H7 (cell line): ENCODE data around the gene TNIK. TPM values are rescaled to one million over a fixed set of nuclear protein-coding genes. Genes with fewer than 3 reads are reported as not detected.
"Not testable (repeated sequence)": the region's sequence is repeated elsewhere in the genome, so short reads cannot be mapped to it uniquely, and the experiment has no call there.

ENCODE experiments used
- DNase-seq: peaks from one replicate; pipeline ENCODE4 v3.0.0; 2012
- H3K27me3 ChIP-seq: 2 replicates; pipeline ENCODE4 v1.6.0; 2011; ENCODE audit warnings: mild to moderate bottlenecking, low read length; ENCODE audit not compliant: control insufficient read depth, insufficient read depth
- H3K36me3 ChIP-seq: replicated peaks from 2 replicates; pipeline ENCODE4 v1.5.1; 2011; ENCODE audit warnings: low read length; ENCODE audit not compliant: control insufficient read depth, insufficient read depth
- H3K4me3 ChIP-seq: 2 replicates; pipeline ENCODE4 v1.5.1; 2011; ENCODE audit warnings: low read depth, mild to moderate bottlenecking, control low read depth, low read length, moderate library complexity; ENCODE audit not compliant: insufficient read depth
- total RNA-seq: library from RNA; depleted of rRNA; stranded (reverse); fragments of >200 nt; shearing (Covaris generic); gene quantifications from 2 replicates; pipeline ENCODE4 v1.2.3, GENCODE V29; 2014

Gene TNIK
- total RNA-seq, 1 experiment from 2014 or later: 16.4 TPM

DNA sequence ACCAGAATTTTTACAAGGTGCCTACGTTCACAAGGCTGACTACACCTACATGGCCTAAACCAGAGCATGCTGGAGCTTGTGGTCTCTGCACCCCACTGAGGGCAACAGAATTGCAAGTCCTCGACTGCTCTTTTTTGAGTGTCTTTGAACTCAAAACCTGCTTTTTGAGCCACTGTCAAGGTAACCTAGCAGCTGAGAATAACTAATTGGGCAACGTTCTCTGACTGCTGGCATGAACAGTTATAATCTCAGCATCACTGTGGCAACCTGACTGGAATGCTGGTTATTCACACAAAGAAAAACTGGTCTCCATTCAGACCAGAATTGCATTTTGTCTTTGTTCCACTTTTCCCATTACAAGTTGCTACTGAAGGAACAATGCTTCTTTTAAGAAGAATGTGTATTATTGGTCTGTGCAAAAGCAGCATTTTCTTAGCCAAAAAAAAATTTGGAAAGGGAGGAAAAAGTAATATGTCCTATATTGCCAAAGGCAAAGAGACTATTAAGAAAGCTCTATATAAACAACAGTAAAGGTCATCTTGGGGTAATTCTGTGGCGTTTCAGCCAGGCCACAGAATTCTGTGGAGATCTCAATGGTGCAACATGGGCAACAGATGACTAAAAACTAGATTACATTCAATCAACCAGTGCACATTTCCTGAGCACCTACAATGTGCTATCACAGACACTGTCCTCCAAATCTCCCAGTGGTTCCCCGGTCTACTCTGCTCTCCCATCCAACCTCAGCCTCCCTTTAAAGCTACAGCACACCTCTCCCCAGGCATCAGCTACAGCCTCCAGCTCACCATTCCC lies 76.8 kb downstream of the TNIK start:
- H3K36me3 ChIP-seq: no peaks in the 10 kb centered on the region

DNA sequence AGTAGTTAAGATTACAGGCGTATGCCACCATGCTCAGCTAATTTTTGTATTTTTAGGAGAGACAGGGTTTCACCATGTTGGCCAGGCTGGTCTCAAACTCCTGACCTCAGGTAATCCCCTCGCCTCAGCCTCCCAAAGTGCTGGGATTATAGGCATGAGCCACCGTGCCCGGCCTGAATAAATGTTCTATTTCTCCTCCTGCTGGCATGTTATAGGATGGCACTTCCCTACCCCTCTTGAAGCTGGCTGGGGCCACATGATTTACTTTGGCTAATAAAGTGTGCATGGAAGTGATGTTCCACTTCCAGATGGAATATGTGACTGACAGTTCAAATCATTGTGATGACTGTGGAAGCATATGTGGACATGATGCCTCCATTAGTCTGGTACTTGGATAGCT lies 77.9 kb downstream of the TNIK start:
- H3K27me3 ChIP-seq, H3K4me3 ChIP-seq, DNase-seq, H3K36me3 ChIP-seq: not testable (repeated sequence)

More for the DNA sequence above, 76.8 kb downstream of the TNIK start:
- H3K27me3 ChIP-seq: no peaks in the 10 kb centered on the region
- DNase-seq: no peak
- H3K4me3 ChIP-seq: no peak overlapping the region

DNA sequence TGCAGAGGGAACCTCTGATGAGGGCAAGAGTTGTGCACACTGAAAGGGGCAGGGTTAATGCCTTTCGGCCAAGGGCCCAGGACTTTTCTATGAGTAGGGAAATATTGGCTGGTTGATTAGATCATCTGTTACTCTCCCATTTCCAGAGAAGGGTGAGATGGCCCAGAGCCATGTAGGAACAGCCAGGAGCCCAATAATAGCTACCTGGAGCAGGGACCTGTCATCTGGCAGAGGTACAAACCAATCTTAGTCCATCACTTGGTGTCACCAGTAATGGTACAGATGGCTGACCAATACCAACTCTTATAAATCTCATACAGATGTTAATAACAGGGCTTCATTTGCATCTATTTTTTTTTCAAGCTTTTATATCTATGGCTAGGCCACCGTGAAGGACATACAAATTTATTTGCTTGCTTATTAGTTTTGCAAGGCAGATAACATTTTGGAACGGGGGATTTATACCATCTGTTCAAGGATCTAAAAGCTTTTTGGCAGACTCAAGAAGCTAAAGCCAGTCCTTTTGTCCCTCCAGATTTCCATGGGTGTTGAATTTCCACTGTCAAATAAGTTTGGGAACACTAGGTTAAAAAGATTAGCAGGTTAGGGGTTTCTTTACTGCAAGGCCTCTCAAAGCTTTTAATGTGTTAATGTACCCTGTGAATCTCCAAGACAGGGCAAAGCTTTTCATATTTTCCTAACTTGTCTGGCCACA lies 79.3 kb downstream of the TNIK start:
- Histone ChIP-seq H3K36me3 (no peaks in the 10 kb centered on the region), H3K4me3 (no peak overlapping the region), H3K27me3 (no peaks in the 10 kb centered on the region)
- no peak for DNase-seq

- Histone ChIP-seq H3K36me3 (no peaks in the 10 kb centered on the region), H3K27me3 (no peaks in the 10 kb centered on the region), H3K4me3 (no peak overlapping the region)
- DNase-seq: no peak
Observed at GRCh38 chr3:171379961-171380483, 80.2 kb downstream of the TNIK start.

DNA sequence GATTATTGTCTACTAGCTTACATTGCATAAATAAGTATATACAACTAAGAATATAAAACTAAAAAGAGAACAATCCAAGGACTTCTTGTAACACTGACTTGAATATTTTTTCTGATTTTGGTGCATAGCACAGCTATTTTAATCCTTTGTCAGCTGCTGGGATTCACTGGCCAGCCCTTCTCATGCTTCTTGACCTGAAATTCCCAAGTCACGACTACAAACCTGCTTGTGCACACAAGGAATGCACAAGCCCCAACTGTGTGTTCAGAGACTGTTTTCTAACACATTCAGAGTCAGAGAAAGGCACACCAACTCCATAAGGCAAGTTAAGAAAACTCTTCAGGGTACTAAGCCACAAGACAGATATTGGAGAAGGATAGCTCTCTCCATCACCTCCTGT lies 80.9 kb downstream of the TNIK start:
- Histone ChIP-seq H3K27me3 (no peaks in the 10 kb centered on the region), H3K36me3 (no peaks in the 10 kb centered on the region), H3K4me3 (no peak overlapping the region)
- no peak for DNase-seq

- no peak overlapping the region for H3K4me3 ChIP-seq
- H3K36me3 ChIP-seq: no peaks in the 10 kb centered on the region
- no peaks in the 10 kb centered on the region for H3K27me3 ChIP-seq
- no peak for DNase-seq
Observed at GRCh38 chr3:171378586-171378985, 81.6 kb downstream of the TNIK start.

DNA sequence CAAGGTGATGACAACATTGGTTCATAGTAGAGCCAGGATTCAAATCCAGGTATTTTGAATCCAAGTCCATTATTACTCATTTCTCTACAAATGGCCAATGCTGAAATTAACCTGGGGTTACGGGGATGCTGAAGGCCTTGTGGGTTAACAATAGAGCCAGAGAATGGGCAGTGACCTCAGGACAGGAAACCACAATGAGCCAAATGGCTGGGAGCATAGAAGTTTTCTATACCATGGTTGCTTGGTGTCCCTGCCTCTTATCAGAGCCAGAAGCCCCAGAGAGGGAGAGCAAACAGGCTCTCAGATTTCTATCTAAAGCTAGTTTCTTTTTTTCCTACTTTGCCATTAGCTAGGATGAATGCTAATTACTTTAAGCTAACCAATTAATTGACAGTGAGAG lies 82.3 kb downstream of the TNIK start:
- no peak for DNase-seq
- H3K36me3 ChIP-seq: no peaks in the 10 kb centered on the region
- no peaks in the 10 kb centered on the region for H3K27me3 ChIP-seq
- no peak overlapping the region for H3K4me3 ChIP-seq

DNA sequence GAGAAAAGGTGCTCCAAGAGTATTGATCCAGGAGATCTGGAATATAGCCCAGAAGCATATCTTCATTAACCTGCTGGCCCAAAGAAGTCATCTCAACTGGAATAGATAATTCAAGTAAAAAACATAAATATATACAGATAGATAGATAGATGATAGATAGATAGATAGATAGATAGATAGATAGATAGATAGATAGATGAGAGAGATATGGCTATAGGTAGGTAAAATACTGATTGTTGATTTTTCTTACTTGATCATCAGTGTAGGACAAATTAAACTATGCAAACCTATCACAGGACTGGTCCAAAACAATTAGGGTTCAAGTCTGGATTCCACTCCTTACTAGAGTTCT lies 83.6 kb downstream of the TNIK start:
- H3K4me3 ChIP-seq: no peak overlapping the region
- H3K27me3 ChIP-seq: no peaks in the 10 kb centered on the region

GRCh38 chr3:171375666-171376595 lies 84.3 kb downstream of the TNIK start:
- Histone ChIP-seq H3K4me3 (no peak overlapping the region), H3K27me3 (no peaks in the 10 kb centered on the region), H3K36me3 (no peaks in the 10 kb centered on the region)
- no peak for DNase-seq

More for the DNA sequence above, 83.6 kb downstream of the TNIK start:
- no peak for DNase-seq
- H3K36me3 ChIP-seq: no peaks in the 10 kb centered on the region

- Histone ChIP-seq H3K36me3 (no peaks in the 10 kb centered on the region), H3K4me3 (no peak overlapping the region), H3K27me3 (no peaks in the 10 kb centered on the region)
- DNase-seq: no peak
Observed at GRCh38 chr3:171374661-171375285, 85.4 kb downstream of the TNIK start.

GRCh38 chr3:171374260-171374659 lies 85.9 kb downstream of the TNIK start:
- Histone ChIP-seq H3K4me3 (no peak overlapping the region), H3K27me3 (no peaks in the 10 kb centered on the region), H3K36me3 (no peaks in the 10 kb centered on the region)
- no peak for DNase-seq

DNA sequence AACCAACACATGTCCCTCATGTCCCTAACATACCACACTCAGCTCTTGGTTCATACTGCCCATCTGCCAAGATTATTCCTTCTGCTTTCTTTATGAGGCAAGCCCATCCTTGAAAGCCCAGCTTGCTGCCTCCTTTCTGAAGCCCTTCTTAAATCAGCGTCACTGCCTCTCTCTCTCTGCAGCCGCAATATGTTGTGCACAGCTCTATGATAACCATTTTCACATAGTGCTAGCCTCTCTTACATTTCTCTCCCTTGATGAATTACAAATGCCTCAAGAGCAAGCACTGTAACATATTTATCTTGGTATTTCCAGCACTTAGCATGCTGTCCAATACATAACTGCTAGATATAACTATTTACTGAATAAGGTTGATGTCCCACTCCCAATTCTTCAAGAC lies 86.5 kb downstream of the TNIK start:
- Histone ChIP-seq H3K36me3 (no peaks in the 10 kb centered on the region), H3K27me3 (no peaks in the 10 kb centered on the region), H3K4me3 (no peak overlapping the region)
- DNase-seq: no peak

- Histone ChIP-seq H3K4me3 (no peak overlapping the region), H3K27me3 (no peaks in the 10 kb centered on the region), H3K36me3 (no peaks in the 10 kb centered on the region)
- DNase-seq: no peak
Observed at GRCh38 chr3:171372694-171373093, 87.5 kb downstream of the TNIK start.

- Histone ChIP-seq H3K27me3 (no peaks in the 10 kb centered on the region), H3K36me3 (no peaks in the 10 kb centered on the region), H3K4me3 (no peak overlapping the region)
- DNase-seq: no peak
Observed at GRCh38 chr3:171371354-171371753, 88.9 kb downstream of the TNIK start.
